Uterus (tissue), 2 donors: ENCODE results near the gene C19orf25.

Experiments used
- POLR2A ChIP-seq, 2 donors: fragments of 450-650 bp; IDR thresholded peaks; one replicate each; pipeline ENCODE4 v1.6.1; 2016; ENCODE audit warnings: antibody characterized with exemption in 2 of 2, mild to moderate bottlenecking in 1 of 2, moderate library complexity in 1 of 2
- TF ChIP-seq, protein P1 (sequence below), 4 experiments: fragments of 200-600 bp in 2 of 4; fragments of 450-650 bp in 2 of 4; sonication (generic) in 2 of 4; IDR thresholded peaks; one replicate each; pipeline ENCODE4 v1.5.1; 2016 to 2019; ENCODE audit warnings: antibody characterized with exemption in 4 of 4, mild to moderate bottlenecking in 2 of 4, moderate library complexity in 1 of 4

DNA sequence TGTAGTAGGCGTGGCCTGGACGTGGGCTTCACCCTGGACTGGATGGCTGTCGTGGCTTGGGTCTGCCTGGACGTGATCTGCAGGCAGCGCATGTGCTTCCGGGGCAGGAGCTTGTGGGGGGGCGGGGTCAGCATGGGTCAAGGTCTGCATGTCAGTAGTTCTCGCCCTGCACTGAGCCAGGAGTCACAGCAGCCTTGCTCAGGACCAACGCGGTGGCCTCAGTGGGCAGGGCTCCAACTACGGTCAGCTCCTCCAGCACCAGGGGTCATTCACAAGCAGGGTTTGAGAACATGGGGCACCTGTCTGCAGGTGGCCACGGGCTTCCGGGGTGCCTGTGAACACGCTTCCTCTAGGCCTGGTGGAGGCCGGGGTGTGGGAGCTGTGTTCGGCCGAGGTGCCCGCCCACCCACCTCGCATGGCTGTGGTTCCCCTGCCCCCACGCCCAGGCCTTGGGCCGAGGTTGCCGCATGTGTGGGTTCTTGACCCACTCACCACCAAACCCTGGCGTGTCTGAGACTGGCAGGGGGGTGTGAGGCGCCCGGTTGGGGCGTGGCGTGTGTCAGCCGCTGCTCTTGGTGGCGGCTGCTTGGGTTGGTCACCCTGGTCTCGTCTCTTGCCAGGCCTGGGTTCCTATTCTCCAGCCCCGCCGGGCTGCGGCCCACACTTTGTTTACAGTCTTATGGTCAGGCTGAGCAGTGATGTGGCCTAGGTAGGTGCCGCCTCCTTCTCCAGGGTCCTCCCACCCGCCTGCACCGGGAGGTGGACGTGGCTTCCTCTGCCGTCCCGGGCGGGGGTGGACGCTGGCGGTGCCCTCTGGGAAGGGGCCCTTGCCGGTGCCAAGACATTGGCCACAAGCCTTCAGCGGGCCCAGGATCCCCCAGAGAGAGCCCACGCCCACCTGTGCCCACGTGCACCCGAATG is 45.6 kb downstream of the C19orf25 start:
- TF ChIP-seq, protein P1, sequence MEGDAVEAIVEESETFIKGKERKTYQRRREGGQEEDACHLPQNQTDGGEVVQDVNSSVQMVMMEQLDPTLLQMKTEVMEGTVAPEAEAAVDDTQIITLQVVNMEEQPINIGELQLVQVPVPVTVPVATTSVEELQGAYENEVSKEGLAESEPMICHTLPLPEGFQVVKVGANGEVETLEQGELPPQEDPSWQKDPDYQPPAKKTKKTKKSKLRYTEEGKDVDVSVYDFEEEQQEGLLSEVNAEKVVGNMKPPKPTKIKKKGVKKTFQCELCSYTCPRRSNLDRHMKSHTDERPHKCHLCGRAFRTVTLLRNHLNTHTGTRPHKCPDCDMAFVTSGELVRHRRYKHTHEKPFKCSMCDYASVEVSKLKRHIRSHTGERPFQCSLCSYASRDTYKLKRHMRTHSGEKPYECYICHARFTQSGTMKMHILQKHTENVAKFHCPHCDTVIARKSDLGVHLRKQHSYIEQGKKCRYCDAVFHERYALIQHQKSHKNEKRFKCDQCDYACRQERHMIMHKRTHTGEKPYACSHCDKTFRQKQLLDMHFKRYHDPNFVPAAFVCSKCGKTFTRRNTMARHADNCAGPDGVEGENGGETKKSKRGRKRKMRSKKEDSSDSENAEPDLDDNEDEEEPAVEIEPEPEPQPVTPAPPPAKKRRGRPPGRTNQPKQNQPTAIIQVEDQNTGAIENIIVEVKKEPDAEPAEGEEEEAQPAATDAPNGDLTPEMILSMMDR (IDR thresholded peaks at IDR 0.05) = no peak
- TF ChIP-seq POLR2A (IDR thresholded peaks at IDR 0.05) = no peak
